BJ (cell line): Measurements from ENCODE around the gene SFXN4. TPM values are rescaled to one million over a fixed set of nuclear protein-coding genes. Genes with fewer than 3 reads are reported as not detected.
"Not testable (repeated sequence)": the region's sequence is repeated elsewhere in the genome, so short reads cannot be mapped to it uniquely, and the experiment has no call there.

ENCODE experiments used
- CTCF ChIA-PET: fragments of 350-600 bp; formaldehyde crosslinking; extraction: SDS; loops from one replicate; lab custom pipeline; 2021; ENCODE audit warnings: antibody characterized with exemption, inconsistent platforms; lab: Yijun Ruan, JAX
- POLR2A ChIA-PET: fragments of 300-600 bp; sonication (Branson Sonifier 250); formaldehyde crosslinking; extraction: SDS; loops from one replicate; lab custom pipeline; 2021; ENCODE audit warnings: antibody characterized with exemption; lab: Charles Lee
- DNase-seq: peaks from one replicate; pipeline ENCODE4 v3.0.0-alpha.2; 2011; ENCODE audit warnings: low read depth
- H3K27me3 ChIP-seq: 2 replicates; pipeline ENCODE4 v1.6.0; 2011; ENCODE audit warnings: low read length; ENCODE audit not compliant: control insufficient read depth, insufficient read depth
- H3K36me3 ChIP-seq: 2 replicates; pipeline ENCODE4 v1.5.1; 2011; ENCODE audit warnings: low read length; ENCODE audit not compliant: control insufficient read depth, insufficient read depth
- H3K4me3 ChIP-seq: 2 replicates; pipeline ENCODE4 v1.5.1; 2011; ENCODE audit warnings: low read depth, mild to moderate bottlenecking, control low read depth, low read length
- CTCF ChIP-seq: IDR thresholded peaks from 2 replicates; pipeline ENCODE4 v1.5.1; 2011; ENCODE audit warnings: low read depth, mild to moderate bottlenecking, control low read depth, inconsistent platforms, low read length, moderate library complexity; ENCODE audit not compliant: insufficient read depth
- polyA plus RNA-seq: library from polyadenylated mRNA; depleted of rRNA; stranded (reverse); fragments of >200 nt; gene quantifications from 2 replicates; pipeline ENCODE4 v1.2.3, GENCODE V29; 2011

The SFXN4 gene
- polyA plus RNA-seq, 1 experiment: 9.6 TPM

- no peak for TF ChIP-seq CTCF
- ChIA-PET POLR2A (no interaction called here), CTCF (interaction anchor here (1.6 kb wide), 1 partner anchor 11 kb away, joined by 3 read pairs; no protein-coding TSS in a partner anchor)
- Histone ChIP-seq H3K27me3 (no peaks in the 10 kb centered on the region), H3K36me3 (no peaks in the 10 kb centered on the region), H3K4me3 (no peak overlapping the region)
- no peak for DNase-seq
Measured at GRCh38 chr10:119101366-119102098, 64.0 kb downstream of the SFXN4 start.

DNA sequence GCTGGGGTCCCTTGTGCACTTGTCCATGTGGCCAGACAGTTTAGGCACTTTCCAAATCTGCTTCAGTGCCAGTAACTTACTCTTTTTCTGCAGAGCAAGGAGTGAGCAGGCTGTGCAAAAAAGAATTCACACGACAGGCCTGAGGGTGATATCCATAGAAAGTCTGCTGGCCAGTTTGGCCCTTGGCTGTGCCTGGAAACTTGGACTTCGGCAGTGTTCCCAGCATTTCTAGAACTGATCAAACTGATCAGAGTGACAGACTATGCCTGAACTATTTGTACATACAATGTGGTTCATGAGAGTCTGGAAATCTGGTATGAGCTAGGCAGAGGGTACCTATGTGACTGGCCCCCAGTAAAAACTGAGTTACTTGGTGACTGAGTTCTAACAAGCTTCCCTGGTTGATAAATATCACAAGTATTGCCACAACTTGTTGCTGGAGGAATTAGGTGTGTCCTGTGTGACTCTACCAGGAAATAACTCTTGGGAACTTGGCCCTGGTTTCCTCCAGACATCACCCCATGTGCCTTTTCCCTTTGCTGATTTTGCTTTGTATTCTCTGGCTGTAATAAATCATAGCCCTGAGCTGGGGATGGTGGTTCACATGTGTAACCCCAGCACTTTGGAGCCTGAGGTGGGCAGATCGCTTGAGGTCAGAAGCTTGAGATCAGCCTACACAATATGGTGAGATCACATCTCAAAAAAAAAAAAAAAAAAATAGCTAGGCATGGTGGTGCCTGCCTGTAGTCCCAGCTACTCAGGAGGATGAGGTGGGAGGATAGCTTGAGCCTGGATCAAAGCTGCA lies 64.9 kb downstream of the SFXN4 start:
- no peak for TF ChIP-seq CTCF
- POLR2A ChIA-PET: no interaction called here
- CTCF ChIA-PET: interaction anchor here (1.6 kb wide), 1 partner anchor 10 kb away, joined by 3 read pairs; no protein-coding TSS in a partner anchor

DNA sequence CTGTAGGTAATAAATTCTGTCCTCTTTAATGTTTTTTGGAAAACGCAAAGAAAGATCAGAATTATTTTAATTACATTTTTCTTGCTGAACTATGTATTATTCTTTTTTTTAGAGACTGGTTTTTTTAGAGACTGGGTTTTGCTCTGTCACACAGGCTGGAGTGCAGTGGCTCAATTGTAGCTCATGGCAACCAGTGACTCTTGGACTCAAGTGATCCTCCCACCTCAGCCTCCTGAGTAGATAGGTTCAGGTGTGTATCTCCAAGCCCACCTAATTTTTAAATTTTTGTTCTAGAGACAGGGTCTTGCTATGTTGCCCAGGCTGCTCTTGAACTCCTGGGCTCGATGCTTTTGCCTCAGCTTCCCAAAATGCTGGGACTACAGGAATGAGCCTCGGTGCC lies 66.9 kb downstream of the SFXN4 start:
- CTCF ChIA-PET: interaction anchor here (0.6 to 1.1 kb wide), 2 partner anchors 16 to 101 kb away, joined by 4 read pairs; no protein-coding TSS in a partner anchor
- no peak overlapping the region for H3K4me3 ChIP-seq
- DNase-seq: no peak
- H3K36me3 ChIP-seq: no peaks in the 10 kb centered on the region
- no peaks in the 10 kb centered on the region; the same call in 1 of the 2 replicates for H3K27me3 ChIP-seq
- POLR2A ChIA-PET: no interaction called here
- TF ChIP-seq CTCF: no peak

More for the DNA sequence above, 64.9 kb downstream of the SFXN4 start:
- DNase-seq: no peak
- Histone ChIP-seq H3K36me3 (no peaks in the 10 kb centered on the region), H3K27me3 (no peaks in the 10 kb centered on the region), H3K4me3 (no peak overlapping the region)

DNA sequence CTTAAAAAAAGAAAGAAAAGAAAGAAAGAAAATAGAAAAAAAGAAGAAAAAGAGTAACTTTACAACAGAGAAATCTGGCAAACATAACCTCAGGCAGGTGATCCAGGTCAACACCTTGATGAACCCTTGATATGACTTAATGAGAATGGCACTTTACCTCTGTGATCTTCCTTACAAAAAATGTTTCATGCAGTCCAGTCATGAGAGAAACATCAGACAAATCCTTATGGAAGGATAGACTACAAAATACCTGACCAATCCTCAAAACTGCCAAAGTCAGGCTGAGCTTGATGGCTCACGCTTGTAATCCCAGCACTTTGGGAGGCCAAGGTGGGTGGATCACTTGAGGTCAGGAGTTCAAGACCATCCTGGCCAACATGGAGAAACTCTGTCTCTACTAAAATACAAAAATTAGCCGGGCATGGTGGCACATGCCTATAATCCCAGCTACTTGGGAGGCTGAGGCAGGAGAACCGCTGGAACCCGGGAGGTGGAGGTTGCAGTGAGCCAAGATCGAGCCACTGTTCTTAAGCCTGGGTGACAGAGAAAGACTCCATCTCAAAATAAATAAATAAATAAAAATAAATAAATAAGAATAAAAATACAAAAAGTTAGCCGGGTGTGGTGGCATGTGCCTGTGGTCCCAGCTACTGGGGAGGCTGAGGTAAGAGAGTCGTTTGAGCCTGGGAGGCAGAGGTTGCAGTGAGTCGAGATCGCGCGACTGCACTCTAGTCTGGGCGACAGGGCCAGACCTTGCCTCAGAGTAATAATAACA lies 68.7 kb downstream of the SFXN4 start:
- H3K36me3 ChIP-seq, POLR2A ChIA-PET, H3K27me3 ChIP-seq, H3K4me3 ChIP-seq, CTCF ChIA-PET, DNase-seq: not testable (repeated sequence)

- Histone ChIP-seq H3K4me3 (no peak overlapping the region), H3K27me3 (no peaks in the 10 kb centered on the region; the same call in 1 of the 2 replicates), H3K36me3 (no peaks in the 10 kb centered on the region)
- TF ChIP-seq CTCF: no peak
- ChIA-PET POLR2A (no interaction called here), CTCF (no interaction called here)
- DNase-seq: no peak
Measured at GRCh38 chr10:119095640-119096039, 69.9 kb downstream of the SFXN4 start.
